ENCODE data around the gene ZNF385B. TPM values are rescaled to one million over a fixed set of nuclear protein-coding genes. Genes with fewer than 3 reads are reported as not detected.

The ZNF385B gene
- total RNA-seq, 3 donors from 2014 or later = 3.4 to 8.8 (median 4.5) TPM

DNA sequence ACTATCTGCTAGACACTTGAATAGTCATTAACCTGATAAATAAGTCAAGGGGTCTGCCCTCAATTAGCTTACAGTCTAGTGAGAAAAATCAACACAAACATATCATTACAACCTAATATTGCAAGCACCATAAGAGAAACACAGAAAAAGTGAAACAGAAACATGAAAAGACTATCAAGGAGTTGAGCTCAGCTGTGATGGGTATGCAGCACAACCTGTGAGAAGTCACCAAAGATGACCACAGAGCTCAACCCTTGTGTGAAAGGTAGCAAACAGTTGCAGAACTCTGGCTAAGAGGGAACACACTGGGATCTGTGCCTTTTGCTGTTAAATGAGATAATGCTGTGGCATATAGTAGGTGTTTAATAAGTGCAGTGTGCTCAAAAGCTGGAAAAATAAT, 11.7 kb downstream of the ZNF385B start:
- Histone ChIP-seq H3K27me3 (no peaks in the 10 kb centered on the region), H3K27ac (no peak overlapping the region), H3K4me3 (no peak overlapping the region), H3K4me1 (no peaks in the 10 kb centered on the region), H3K9me3 (no peaks in the 10 kb centered on the region), H3K36me3 (no peaks in the 10 kb centered on the region)
- TF ChIP-seq POLR2A (IDR thresholded peaks at IDR 0.05) (no peak), POLR2AphosphoS5 (IDR thresholded peaks at IDR 0.05) (no peak)
- TF ChIP-seq, protein P1, sequence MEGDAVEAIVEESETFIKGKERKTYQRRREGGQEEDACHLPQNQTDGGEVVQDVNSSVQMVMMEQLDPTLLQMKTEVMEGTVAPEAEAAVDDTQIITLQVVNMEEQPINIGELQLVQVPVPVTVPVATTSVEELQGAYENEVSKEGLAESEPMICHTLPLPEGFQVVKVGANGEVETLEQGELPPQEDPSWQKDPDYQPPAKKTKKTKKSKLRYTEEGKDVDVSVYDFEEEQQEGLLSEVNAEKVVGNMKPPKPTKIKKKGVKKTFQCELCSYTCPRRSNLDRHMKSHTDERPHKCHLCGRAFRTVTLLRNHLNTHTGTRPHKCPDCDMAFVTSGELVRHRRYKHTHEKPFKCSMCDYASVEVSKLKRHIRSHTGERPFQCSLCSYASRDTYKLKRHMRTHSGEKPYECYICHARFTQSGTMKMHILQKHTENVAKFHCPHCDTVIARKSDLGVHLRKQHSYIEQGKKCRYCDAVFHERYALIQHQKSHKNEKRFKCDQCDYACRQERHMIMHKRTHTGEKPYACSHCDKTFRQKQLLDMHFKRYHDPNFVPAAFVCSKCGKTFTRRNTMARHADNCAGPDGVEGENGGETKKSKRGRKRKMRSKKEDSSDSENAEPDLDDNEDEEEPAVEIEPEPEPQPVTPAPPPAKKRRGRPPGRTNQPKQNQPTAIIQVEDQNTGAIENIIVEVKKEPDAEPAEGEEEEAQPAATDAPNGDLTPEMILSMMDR (IDR thresholded peaks at IDR 0.05) = no peak
- DNase-seq (ENCODE audit: low spot score in 2 of 2) = no peak
- intact Hi-C loops (cut with DNase I; ENCODE audit: low total_unique reads) = no loop called here

DNA sequence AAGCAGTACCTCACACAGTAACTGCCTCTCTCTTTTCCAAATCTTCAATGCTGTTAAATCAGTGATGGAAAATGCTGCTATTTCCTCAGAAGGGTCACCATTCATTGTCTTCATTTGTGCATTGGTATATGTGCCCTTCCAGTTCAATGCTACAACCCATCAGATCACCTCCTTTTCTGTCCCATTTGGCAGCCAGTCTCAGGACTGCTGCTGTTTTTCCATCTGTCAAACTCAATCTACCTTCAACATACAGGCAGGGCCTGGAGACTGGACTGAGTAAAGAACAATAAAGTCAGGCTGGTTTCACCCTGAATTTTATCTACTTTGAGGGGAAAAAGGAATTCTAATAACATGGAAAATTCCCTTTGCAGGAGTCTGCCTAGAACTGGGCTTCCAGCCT, 17.9 kb downstream of the ZNF385B start:
- TF ChIP-seq, protein P1 (IDR thresholded peaks at IDR 0.05) = no peak
- TF ChIP-seq POLR2AphosphoS5 (IDR thresholded peaks at IDR 0.05) = no peak
- no peak for TF ChIP-seq POLR2A (IDR thresholded peaks at IDR 0.05)
- Histone ChIP-seq H3K27me3 (no peaks in the 10 kb centered on the region), H3K4me3 (no peak overlapping the region), H3K36me3 (no peaks in the 10 kb centered on the region), H3K4me1 (no peaks in the 10 kb centered on the region), H3K9me3 (no peaks in the 10 kb centered on the region), H3K27ac (no peak overlapping the region)
- intact Hi-C loops (cut with DNase I; ENCODE audit: low total_unique reads) = no loop called here
- DNase-seq (ENCODE audit: low spot score in 2 of 2) = no peak

DNA sequence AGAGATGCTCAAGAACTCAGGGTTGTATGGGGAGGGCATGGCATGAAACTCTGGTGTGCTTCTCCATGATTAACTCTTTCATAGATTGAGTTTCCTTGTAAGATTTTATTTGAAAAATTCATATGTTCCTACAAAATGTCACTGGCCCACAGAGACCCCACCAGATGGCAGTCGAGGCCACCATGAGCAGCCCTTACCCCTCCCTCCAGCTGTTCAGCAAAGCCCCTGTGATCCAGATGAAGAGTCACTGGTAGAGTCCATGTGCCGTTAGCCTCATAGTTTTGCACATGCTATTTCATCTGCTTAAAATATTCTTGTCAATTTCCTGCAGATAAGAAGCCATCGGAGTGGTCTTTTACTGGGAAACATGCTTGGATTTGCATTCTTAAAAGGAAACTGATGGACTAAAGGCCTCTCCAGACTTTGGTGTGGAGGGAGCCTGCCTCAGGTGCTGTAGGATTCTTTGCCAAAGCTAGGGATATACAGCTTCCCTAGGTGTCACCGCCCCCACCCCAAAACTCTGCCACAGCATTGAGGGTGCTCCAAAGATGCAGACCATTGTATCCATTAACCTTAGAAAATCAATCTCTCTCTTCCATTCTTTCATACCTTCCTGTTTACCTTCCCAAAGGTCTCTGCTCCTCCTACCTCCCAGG, 18.8 kb downstream of the ZNF385B start:
- Histone ChIP-seq H3K9me3 (no peaks in the 10 kb centered on the region), H3K36me3 (no peaks in the 10 kb centered on the region), H3K27me3 (no peaks in the 10 kb centered on the region), H3K27ac (no peak overlapping the region), H3K4me1 (no peaks in the 10 kb centered on the region), H3K4me3 (no peak overlapping the region)
- no peak for DNase-seq (ENCODE audit: low spot score in 2 of 2)
- intact Hi-C loops (cut with DNase I; ENCODE audit: low total_unique reads) = no loop called here
- TF ChIP-seq POLR2A (IDR thresholded peaks at IDR 0.05) (no peak), POLR2AphosphoS5 (IDR thresholded peaks at IDR 0.05) (no peak)
- TF ChIP-seq, protein P1 (IDR thresholded peaks at IDR 0.05) = no peak

DNA sequence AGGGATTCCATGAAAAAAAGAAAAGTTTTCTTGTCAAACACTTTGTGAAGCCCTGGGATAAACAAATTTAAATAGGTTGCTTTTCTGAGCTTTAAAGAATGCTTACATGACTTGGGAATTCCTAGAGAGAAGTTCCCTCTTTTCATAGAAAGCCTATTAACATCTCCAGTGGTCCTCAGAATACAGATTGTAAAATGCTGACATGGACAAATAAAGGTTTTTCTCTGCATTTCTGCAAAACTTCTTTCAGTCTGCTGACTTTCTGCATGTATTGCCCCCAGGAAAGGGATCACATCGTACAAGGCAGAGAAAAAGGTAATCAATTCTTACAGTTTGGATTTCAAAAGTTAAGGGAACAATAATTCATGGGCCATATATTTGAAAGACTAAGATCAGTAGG, 20.6 kb downstream of the ZNF385B start:
- no peak for DNase-seq (ENCODE audit: low spot score in 2 of 2)
- H3K36me3 ChIP-seq = no peaks in the 10 kb centered on the region
- intact Hi-C loops (cut with DNase I; ENCODE audit: low total_unique reads) = no loop called here
- TF ChIP-seq, protein P1 (IDR thresholded peaks at IDR 0.05) = no peak
- TF ChIP-seq POLR2AphosphoS5 (IDR thresholded peaks at IDR 0.05) (no peak), POLR2A (IDR thresholded peaks at IDR 0.05) (no peak)
- no peaks in the 10 kb centered on the region for H3K27me3 ChIP-seq
- no peaks in the 10 kb centered on the region for H3K9me3 ChIP-seq
- H3K4me3 ChIP-seq = no peak overlapping the region
- no peaks in the 10 kb centered on the region for H3K4me1 ChIP-seq
- no peak overlapping the region for H3K27ac ChIP-seq

DNA sequence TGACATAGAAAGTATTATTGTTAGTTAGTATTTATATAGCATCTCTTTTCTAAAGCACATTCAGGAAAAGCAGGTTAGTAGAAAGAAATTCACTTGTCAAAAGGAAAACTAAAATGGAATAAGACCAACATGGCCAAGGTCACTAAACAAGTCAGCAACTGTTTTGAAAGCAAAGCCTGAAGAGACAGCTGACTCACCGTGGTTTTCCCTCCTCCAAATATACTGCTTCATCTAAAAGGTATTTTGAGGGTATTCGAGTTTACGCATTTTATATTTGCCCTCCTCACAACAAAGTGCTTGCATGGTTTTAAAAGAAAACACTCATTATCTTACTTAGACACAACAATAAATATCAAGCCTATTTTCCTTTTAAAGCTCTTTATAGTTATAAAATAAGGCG, 24.0 kb downstream of the ZNF385B start:
- H3K9me3 ChIP-seq = no peaks in the 10 kb centered on the region
- no peaks in the 10 kb centered on the region for H3K4me1 ChIP-seq
- DNase-seq (ENCODE audit: low spot score in 2 of 2) = no peak
- intact Hi-C loops (cut with DNase I; ENCODE audit: low total_unique reads) = no loop called here
- H3K27ac ChIP-seq = no peak overlapping the region
- H3K36me3 ChIP-seq = no peaks in the 10 kb centered on the region
- TF ChIP-seq, protein P1 (IDR thresholded peaks at IDR 0.05) = no peak
- no peak for TF ChIP-seq POLR2A (IDR thresholded peaks at IDR 0.05)
- no peak for TF ChIP-seq POLR2AphosphoS5 (IDR thresholded peaks at IDR 0.05)
- no peak overlapping the region for H3K4me3 ChIP-seq
- no peaks in the 10 kb centered on the region for H3K27me3 ChIP-seq
